GM12865 (cell line): ENCODE data around the gene PPP1R2.
"Not testable (repeated sequence)": the region's sequence is repeated elsewhere in the genome, so short reads cannot be mapped to it uniquely, and the experiment has no call there.

ENCODE experiments used
- DNase-seq: peaks from one replicate; pipeline ENCODE4 v3.0.0; 2010; ENCODE audit warnings: low read depth
- H3K4me3 ChIP-seq: 2 replicates; pipeline ENCODE4 v1.5.1; 2011; ENCODE audit warnings: mild to moderate bottlenecking, low read depth, low read length, control low read depth
- TF ChIP-seq, protein P1 (sequence below): IDR thresholded peaks from 2 replicates; pipeline ENCODE4 v1.5.1; 2011; ENCODE audit warnings: low read length, control low read depth, low read depth, inconsistent platforms; ENCODE audit not compliant: insufficient read depth; ENCODE audit errors: missing control alignments

PPP1R2 gene

GRCh38 chr3:195542698-195543499 lies at the start of gene PPP1R2:
Gene PPP1R2 (minus strand): TSS chr3:195543325. CDS start chr3:195543025, 300 bp downstream.
- peak within 1 kb of the TSS; percentile 90 for H3K4me3 ChIP-seq
- TF ChIP-seq, protein P1, sequence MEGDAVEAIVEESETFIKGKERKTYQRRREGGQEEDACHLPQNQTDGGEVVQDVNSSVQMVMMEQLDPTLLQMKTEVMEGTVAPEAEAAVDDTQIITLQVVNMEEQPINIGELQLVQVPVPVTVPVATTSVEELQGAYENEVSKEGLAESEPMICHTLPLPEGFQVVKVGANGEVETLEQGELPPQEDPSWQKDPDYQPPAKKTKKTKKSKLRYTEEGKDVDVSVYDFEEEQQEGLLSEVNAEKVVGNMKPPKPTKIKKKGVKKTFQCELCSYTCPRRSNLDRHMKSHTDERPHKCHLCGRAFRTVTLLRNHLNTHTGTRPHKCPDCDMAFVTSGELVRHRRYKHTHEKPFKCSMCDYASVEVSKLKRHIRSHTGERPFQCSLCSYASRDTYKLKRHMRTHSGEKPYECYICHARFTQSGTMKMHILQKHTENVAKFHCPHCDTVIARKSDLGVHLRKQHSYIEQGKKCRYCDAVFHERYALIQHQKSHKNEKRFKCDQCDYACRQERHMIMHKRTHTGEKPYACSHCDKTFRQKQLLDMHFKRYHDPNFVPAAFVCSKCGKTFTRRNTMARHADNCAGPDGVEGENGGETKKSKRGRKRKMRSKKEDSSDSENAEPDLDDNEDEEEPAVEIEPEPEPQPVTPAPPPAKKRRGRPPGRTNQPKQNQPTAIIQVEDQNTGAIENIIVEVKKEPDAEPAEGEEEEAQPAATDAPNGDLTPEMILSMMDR: no peak
- DNase-seq: peak; percentile 96

DNA sequence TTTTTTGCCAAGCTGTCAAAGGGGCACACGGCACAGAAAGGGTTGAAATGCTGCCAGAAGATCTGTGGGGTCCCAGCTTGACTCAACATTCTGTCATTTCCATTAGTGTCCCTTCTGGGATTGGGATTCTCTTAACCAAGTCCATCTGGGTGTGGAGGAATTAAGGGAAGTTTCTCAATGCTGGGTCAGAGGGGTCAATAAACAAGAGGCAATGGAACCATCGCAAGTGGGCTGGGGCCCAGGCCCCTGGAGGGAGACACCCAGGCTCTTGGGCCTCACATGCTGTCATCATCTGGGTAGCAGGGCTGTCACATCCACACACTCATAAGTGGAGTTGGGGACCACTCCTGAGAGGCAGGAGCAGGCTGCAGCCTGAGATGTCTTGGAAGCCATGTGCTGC lies 48.7 kb upstream of the PPP1R2 start:
- DNase-seq: no peak
- TF ChIP-seq, protein P1: no peak
- no peak overlapping the region for H3K4me3 ChIP-seq

GRCh38 chr3:195591220-195591619 lies 48.1 kb upstream of the PPP1R2 start:
- TF ChIP-seq, protein P1: no peak
- no peak for DNase-seq
- H3K4me3 ChIP-seq: no peak overlapping the region

- DNase-seq, H3K4me3 ChIP-seq: not testable (repeated sequence)
Measured at GRCh38 chr3:195590381-195590780, 47.3 kb upstream of the PPP1R2 start.

- DNase-seq, H3K4me3 ChIP-seq: not testable (repeated sequence)
Measured at GRCh38 chr3:195589796-195590195, 46.7 kb upstream of the PPP1R2 start.

- no peak overlapping the region for H3K4me3 ChIP-seq
- TF ChIP-seq, protein P1: no peak
- DNase-seq: peak; percentile 19
Measured at GRCh38 chr3:195587824-195588223, 44.7 kb upstream of the PPP1R2 start.

DNA sequence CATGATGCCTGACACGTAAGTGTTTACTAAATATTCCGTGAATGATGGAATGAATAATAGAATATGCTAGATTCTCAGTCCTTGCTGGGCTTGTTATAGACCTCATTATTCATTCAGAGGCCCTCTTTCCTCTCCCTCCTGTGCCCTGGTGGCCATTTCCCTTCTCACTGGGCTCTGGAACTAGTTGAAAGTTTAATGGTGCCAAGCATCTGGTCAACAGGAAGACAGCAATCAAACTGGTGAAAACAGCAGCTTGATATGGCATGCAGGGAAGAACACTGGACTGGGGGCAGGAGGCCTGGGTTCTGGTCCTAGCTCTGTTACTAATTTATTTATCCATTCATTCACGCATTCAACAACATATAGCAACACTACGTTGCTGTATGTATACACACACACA lies 44.3 kb upstream of the PPP1R2 start:
- TF ChIP-seq, protein P1: no peak
- no peak overlapping the region for H3K4me3 ChIP-seq
- no peak for DNase-seq

DNA sequence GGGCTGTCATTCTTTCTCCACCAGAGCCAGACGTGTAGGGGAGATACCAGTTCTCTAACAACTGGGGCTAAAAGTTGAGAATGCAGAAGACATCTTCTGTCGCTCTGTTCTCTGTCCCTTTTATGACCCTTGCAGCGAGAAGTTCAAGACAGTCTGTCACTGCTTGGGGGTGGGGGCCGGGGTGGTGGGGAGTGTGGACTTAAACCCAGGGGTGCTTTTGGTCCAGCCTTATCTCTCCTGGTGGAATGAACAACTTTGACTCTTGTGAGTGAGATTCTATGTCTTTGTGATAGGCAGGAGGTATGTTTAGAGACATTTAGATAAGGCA lies 41.4 kb upstream of the PPP1R2 start:
- TF ChIP-seq, protein P1: no peak
- no peak for DNase-seq
- H3K4me3 ChIP-seq: no peak overlapping the region
